H7 (cell line): Measurements from ENCODE around the gene ATAD3A. TPM values are rescaled to one million over a fixed set of nuclear protein-coding genes. Genes with fewer than 3 reads are reported as not detected.
A peak's percentile ranks its signal among the peaks of the same experiment; 100 is the strongest.
"Not testable (repeated sequence)": the region's sequence is repeated elsewhere in the genome, so short reads cannot be mapped to it uniquely, and the experiment has no call there.

Experiments
- DNase-seq: peaks from one replicate; pipeline ENCODE4 v3.0.0; 2012
- H3K27me3 ChIP-seq: 2 replicates; pipeline ENCODE4 v1.6.0; 2011; ENCODE audit warnings: mild to moderate bottlenecking, low read length; ENCODE audit not compliant: control insufficient read depth, insufficient read depth
- H3K36me3 ChIP-seq: replicated peaks from 2 replicates; pipeline ENCODE4 v1.5.1; 2011; ENCODE audit warnings: low read length; ENCODE audit not compliant: control insufficient read depth, insufficient read depth
- H3K4me3 ChIP-seq: 2 replicates; pipeline ENCODE4 v1.5.1; 2011; ENCODE audit warnings: low read depth, mild to moderate bottlenecking, control low read depth, low read length, moderate library complexity; ENCODE audit not compliant: insufficient read depth
- total RNA-seq: library from RNA; depleted of rRNA; stranded (reverse); fragments of >200 nt; shearing (Covaris generic); gene quantifications from 2 replicates; pipeline ENCODE4 v1.2.3, GENCODE V29; 2014

ATAD3A gene
- total RNA-seq, 1 experiment from 2014 or later, result 113 TPM

DNA sequence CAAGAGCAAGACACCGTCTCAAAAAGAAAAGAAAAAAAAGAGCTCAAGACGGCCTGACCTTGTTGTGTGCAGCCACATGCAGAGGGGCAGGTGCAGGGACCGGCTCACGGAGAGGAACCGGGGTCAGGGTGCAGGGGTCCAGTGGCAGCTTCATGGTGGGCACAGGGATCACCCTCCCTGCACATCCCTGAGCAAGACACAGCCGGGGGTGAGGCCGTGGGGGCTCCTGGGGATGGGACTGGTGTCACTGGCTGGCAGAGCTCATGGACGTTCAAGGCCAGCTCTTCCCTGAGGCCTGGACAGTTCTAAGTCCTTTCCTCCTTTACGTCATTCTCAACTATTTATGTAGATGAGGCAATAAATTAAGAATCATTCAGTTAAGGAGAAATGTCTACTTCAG lies 35.0 kb downstream of the ATAD3A start:
- H3K36me3 ChIP-seq, result no peaks in the 10 kb centered on the region; the same call in none of the 2 replicates
- H3K27me3 ChIP-seq, result no peaks in the 10 kb centered on the region
- no peak overlapping the region for H3K4me3 ChIP-seq
- DNase-seq, result no peak

DNA sequence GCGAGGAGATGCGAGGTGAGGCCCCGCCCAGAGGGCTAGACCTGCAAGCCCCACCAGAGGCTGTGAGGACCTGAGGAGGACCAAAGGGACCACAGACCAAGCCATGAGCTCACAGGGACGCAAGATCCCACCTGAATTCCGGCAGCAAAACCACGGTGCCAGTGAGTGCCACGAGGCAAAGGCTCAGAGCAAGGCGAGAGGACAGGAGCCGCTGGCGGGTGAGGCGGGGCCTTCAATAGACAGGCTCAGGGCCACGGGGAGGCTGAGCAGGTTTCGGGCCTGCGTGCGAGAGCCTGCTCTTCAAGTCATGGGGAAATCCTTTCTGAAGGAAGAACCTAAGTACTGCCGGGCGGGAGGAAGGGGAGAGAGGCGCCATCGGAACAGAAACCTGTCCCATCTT lies 35.5 kb downstream of the ATAD3A start:
- Histone ChIP-seq H3K27me3 (no peaks in the 10 kb centered on the region), H3K36me3 (no peaks in the 10 kb centered on the region; the same call in none of the 2 replicates), H3K4me3 (no peak overlapping the region)
- no peak for DNase-seq

DNA sequence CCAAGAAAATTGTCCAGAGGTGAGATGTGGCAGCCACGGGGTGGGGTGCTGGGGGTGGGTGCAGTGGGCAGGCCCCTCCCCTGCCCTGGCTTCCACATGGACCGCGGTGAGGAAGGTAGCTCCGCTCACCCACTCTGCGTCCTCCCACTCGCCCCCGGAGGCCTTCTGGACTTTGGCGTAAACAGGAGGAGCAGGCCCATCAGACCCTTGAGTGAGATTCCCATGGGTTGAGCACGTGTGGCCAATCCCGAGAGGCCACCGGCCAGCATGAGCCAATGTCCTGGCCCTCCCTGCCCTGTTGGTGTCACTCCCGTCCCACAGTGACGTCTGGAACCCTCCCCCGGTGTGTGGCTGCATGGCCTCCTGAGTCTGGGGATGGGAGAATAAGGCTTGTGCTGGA lies 36.6 kb downstream of the ATAD3A start:
- no peak for DNase-seq
- Histone ChIP-seq H3K4me3 (no peak overlapping the region), H3K36me3 (no peaks in the 10 kb centered on the region; the same call in 1 of the 2 replicates), H3K27me3 (no peaks in the 10 kb centered on the region)

DNA sequence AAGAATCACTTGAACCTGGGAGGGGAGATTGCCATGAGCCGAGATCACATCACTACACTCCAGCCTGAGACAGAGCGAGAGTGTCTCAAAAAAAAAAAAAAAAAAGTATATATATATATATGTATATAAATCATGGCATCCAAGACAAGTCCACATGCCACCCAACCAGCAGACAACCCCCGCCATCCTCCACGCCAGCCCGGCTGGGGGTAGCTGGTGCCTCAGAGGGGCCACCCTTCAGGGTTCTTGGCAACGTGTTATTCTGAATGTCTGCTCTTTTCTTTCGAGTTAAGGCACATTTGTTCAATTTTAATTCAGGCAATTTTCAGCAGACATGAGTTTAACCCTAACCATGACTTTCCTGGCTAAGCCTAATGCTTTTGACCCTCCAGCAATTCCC lies 38.1 kb downstream of the ATAD3A start:
- Histone ChIP-seq H3K36me3 (no peaks in the 10 kb centered on the region; the same call in none of the 2 replicates), H3K27me3 (no peaks in the 10 kb centered on the region), H3K4me3 (no peak overlapping the region)
- DNase-seq, result no peak

DNA sequence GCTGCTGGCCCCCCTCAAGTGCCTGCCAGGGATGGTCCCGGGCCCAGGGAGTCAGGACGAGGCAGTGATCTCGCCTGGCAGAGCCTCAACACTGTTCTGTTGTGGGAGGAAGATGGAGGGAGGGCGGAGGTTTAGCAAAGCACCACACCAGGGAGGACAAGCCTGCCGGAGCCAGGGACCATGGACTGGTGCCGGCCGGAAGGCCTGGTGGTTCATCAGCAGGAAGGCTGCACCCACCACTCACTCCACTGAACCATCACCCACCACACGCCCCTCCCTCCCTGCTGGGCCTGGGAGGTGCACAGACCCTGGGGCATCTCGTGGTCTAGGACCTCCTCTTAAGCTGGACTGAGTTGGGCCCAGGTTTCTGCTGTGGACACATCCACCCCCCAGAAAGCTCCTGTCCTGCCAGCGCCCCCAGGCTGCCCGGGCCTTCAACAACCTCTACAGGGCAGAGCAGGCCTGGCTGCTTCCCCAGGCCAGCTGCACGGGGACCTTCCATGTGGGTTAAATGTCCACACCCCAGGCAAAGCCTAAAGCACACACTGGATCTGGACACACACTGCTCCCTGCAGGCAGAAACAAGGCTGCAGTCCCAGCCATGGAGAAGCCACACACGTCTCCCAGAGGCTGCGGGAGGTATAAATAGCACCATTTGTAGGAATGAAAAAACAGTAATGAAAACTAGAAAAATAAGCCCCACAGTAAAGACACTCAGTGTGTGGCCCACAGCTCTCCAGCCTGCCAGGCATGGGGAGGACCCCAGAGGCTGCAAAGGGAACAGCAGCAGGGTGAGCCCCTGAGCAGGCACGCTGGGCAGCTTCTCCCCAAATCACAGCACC lies 38.9 kb downstream of the ATAD3A start:
- DNase-seq, result peak; percentile 83
- no peak overlapping the region for H3K4me3 ChIP-seq

DNA sequence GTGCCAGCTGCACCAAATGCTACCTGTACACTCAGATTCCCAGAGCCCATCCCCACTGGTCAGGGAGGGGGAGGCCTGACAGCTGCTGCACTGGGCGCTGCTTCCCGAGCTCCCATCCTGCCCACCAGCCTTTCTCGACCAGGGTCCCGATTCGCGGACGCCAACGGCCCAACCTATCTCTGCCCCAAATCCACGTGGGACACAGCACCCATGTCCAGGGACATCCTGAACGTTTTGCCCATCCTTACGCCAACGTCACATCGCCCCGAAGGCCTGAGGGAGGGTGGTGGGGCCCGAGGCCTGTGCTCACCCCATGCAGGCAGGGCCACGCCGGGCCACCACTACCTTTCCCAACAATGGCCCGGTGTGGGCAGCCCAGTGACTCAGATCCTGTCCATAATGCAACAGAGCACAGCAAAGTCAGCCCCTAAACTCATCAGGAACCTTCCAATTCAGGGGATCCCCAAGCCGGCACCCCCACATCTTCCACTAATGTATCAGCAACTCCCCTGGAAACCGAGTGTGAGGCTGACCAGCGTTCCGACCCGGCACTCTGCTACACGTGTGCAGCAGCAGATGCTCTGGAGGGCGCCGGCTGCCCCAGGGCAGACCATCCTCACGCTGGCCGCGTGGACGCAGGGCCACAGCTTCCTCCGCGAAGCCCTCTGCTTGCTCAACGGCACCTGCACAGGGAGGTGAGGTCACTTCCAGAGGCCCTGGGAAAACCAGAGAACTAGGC lies 39.7 kb downstream of the ATAD3A start:
- Histone ChIP-seq H3K27me3 (no peaks in the 10 kb centered on the region), H3K4me3 (no peak overlapping the region), H3K36me3 (no peaks in the 10 kb centered on the region; the same call in 1 of the 2 replicates)
- DNase-seq, result no peak

More for the DNA sequence above, 38.9 kb downstream of the ATAD3A start:
- no peaks in the 10 kb centered on the region; the same call in none of the 2 replicates for H3K36me3 ChIP-seq
- no peaks in the 10 kb centered on the region for H3K27me3 ChIP-seq

DNA sequence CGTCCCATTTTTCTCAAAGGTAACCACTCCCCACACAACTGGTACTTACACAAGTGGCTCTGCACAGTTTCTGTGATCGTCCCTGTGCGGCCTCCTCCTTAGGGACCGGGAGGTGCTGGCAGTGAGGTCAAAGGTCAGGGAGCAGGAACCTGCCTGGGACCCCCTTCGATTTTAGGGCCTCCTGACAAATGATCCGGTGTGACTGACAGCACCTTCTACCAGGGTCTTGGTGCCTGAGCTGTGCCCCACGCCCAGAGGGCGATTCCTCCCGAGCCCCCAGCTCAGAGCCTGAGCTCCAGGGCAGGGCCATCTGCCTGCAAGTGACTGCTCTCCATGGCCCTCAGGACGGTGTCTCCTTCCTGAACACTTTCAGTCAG lies 40.3 kb downstream of the ATAD3A start:
- no peaks in the 10 kb centered on the region for H3K27me3 ChIP-seq
- no peak overlapping the region for H3K4me3 ChIP-seq
- H3K36me3 ChIP-seq, result no peaks in the 10 kb centered on the region; the same call in 1 of the 2 replicates
- DNase-seq, result no peak

DNA sequence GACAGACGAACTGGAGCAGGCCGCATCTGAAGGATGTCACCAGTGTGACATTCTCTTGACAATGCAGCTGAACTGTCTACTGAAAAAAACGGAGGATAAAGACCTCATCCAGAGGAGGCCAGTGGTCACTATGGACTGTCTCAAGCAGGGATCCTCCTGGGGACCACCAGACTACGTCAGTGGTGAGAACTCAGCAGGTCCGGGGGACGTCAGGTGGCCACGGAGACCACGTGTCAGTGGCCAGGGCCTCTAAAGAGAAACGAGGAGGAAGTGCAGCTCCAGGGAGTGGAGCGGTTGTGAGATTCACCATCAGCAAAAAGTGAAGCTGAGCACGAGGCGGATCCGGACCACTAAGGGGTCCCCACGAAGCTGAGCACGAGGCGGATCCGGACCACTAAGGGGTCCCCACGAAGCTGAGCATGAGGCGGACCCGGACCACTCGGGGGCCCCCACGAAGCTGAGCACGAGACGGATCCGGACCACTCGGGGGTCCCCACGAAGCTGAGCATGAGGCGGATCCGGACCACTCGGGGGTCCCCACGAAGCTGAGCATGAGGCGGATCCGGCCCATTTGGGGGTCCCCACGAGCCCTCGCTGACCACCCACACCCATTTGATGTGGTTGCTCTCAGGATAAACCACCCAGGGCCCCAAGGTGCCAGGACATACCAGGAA lies 42.0 kb downstream of the ATAD3A start:
- Histone ChIP-seq H3K36me3 (no peaks in the 10 kb centered on the region; the same call in none of the 2 replicates), H3K4me3 (no peak overlapping the region), H3K27me3 (no peaks in the 10 kb centered on the region)
- DNase-seq, result no peak

DNA sequence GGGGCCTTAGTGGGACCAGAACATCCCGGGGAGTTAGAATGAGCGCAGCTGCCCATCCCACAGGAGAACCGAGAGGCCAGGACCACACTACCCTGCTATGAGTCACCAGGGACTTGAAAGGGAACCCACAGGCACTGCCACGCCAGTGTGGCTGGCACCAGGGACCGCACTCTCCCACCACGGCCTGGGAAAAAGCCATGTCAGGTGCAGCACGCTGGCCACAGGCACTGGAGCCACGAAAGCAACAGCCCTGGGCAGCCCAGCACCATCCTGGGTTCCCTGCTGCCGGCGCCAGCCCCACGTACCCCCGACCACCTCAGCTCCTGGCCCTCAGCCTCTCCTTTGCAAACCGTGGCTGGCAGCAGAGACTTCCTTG lies 42.6 kb downstream of the ATAD3A start:
- H3K36me3 ChIP-seq, result no peaks in the 10 kb centered on the region; the same call in none of the 2 replicates
- no peak for DNase-seq
- H3K4me3 ChIP-seq, result no peak overlapping the region
- no peaks in the 10 kb centered on the region for H3K27me3 ChIP-seq

DNA sequence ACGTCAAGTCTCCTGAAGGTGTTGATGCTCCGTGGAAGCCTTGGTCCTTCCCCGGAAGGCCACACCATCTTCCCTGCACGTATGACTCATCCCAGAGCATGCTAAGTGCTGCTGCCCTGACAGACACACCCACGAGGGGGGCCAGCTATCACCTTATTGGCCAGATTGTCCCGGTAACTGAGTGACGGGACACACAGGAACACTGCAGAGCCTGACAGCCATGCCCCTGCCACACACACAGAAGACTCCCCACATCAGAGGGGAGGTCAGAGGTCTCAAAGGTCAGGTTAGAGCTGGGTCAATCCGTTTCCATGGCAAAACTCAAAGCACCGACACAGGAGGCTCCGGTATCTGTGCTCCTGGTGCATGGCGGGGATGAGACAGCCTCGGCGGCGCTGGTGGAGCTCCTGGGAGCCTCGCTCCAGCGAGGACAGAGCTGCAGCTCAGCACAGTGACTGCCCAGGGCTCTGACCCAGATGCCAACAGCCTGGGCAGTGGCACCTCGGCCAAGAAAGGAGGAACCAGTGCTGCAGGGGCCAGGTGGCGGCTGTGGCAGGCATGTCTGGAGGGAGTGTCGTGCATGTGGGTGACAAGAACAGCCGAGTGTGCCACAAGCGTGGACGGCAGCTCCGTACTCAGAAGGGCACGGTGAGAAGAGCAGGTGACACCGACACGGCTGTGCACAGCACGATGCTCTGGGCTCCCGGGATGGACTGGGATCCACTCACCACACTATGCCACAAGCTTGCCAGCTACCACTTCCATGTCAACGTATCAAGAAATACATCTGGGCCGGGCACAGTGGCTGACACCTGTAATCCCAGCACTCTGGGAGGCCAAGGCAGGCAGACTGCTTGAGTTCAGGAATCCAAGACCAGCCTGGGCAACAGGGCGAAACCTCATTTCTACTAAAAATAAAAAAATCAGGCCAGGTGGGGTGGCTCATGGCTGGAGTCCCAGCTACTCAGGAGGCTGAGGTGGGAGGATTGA lies 43.3 kb downstream of the ATAD3A start:
- Histone ChIP-seq H3K27me3 (no peaks in the 10 kb centered on the region), H3K4me3 (no peak overlapping the region), H3K36me3 (no peaks in the 10 kb centered on the region; the same call in none of the 2 replicates)
- DNase-seq, result no peak

DNA sequence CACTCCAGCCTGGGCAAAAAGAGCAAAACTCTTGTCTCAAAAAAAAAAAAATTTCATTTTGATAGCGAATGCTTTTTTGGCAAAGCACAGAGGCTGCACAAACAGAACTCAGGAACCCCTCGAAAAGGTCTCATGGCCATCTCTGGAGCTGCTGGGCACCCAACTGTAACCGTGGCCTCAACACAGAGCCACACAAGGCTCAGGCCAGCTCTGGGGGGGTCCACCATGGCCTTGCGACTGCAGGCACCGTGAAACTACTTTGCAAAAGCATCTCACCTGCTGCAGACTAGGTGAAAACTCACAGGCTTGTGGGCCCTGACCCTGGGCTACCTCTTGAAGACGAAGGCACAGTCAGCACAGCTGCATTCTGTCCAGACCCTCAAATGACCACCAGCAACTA lies 44.5 kb downstream of the ATAD3A start:
- Histone ChIP-seq H3K4me3 (no peak overlapping the region), H3K36me3 (no peaks in the 10 kb centered on the region; the same call in none of the 2 replicates), H3K27me3 (no peaks in the 10 kb centered on the region)
- DNase-seq, result no peak

DNA sequence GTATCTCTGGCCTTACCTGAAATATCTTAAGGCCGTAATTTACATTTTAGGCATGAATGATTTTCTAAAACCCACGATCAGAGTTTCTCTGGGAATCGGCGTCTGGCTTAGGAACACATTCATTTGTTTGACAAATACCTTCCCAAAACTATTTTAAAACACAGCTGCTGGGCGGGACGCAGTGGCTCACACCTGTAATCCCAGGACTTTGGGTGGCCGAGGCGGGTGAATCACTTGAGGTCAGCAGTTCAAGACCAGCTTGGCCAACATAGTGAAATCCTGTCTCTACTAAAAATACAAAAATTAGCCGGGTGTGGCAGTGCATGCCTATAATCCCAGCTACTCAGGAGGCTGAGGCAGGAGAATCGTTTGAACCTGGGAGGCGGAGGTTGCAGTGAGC lies 45.0 kb downstream of the ATAD3A start:
- H3K36me3 ChIP-seq, H3K27me3 ChIP-seq, H3K4me3 ChIP-seq, DNase-seq: not testable (repeated sequence)

DNA sequence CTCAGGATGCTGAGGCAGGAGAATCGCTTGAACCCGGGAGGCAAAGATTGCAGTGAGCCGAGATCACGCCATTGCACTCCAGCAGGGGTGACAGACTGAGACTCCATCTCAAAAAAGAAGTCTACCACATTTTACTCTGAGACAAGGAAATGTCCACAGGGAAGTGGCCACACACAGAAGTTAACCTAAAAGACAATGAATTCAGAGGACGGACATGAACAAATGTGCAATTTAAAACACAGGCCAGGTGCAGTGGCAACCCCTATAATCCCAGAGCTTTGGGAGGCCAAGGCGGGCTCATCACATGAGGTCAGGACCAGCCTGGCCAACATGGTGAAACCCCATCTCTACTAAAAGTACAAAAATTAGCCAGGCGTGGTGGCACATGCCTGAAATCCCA lies 45.7 kb downstream of the ATAD3A start:
- not testable (repeated sequence) for H3K27me3 ChIP-seq, DNase-seq

DNA sequence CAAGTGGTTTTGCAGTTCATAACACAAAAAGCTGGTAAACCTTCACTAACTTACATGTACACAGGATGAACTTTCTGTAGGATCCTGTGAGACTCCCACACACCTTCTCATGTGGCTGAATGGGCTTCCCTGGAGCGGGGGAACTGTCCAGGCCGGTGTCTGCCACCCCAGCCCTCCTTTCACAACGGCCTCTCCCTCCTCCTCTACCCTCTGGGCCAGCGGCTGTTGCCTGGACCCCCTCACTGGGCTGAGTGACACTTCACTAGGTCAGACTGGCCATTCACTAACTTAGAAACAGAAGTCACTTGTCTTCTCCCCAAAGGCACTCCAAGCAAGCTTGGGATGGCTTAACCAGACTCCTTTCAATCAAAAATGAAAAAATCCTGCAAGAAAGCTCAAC lies 46.6 kb downstream of the ATAD3A start:
- H3K27me3 ChIP-seq, result no peaks in the 10 kb centered on the region
- H3K36me3 ChIP-seq, result peaks cover 11% of the 10 kb centered on the region
- DNase-seq, result peak; percentile 54
- H3K4me3 ChIP-seq, result no peak overlapping the region

More for the DNA sequence above, 45.7 kb downstream of the ATAD3A start:
- H3K4me3 ChIP-seq, H3K36me3 ChIP-seq: not testable (repeated sequence)
